ENCODE measurements around the gene KANK4. TPM values are rescaled to one million over a fixed set of nuclear protein-coding genes. Genes with fewer than 3 reads are reported as not detected.

KANK4 gene
- total RNA-seq, 3 donors from 2014 or later: 0.48 to 1.6 (median 0.66) TPM

- H3K27me3 ChIP-seq: no peaks in the 10 kb centered on the region
- H3K27ac ChIP-seq: no peak overlapping the region
- no peak for DNase-seq (ENCODE audit: low spot score in 2 of 2)
- intact Hi-C loops (cut with DNase I; ENCODE audit: low total_unique reads): no loop called here
- H3K9me3 ChIP-seq: no peaks in the 10 kb centered on the region
- no peak overlapping the region for H3K4me3 ChIP-seq
- H3K36me3 ChIP-seq: no peaks in the 10 kb centered on the region
- TF ChIP-seq POLR2A (IDR thresholded peaks at IDR 0.05) (no peak), CTCF (IDR thresholded peaks at IDR 0.05) (no peak), POLR2AphosphoS5 (IDR thresholded peaks at IDR 0.05) (no peak)
- no peaks in the 10 kb centered on the region for H3K4me1 ChIP-seq
These were observed 11.2 kb downstream of the KANK4 start for GRCh38 chr1:62307895-62308492.

GRCh38 chr1:62307446-62307845 is 11.8 kb downstream of the KANK4 start:
- intact Hi-C loops (cut with DNase I; ENCODE audit: low total_unique reads): no loop called here
- no peak overlapping the region for H3K27ac ChIP-seq

GRCh38 chr1:62306065-62306464 is 13.2 kb downstream of the KANK4 start:
- intact Hi-C loops (cut with DNase I; ENCODE audit: low total_unique reads): no loop called here
- no peak overlapping the region for H3K4me3 ChIP-seq
- no peak for TF ChIP-seq POLR2AphosphoS5 (IDR thresholded peaks at IDR 0.05)
- TF ChIP-seq POLR2A (IDR thresholded peaks at IDR 0.05): no peak
- TF ChIP-seq CTCF (IDR thresholded peaks at IDR 0.05): no peak
- no peaks in the 10 kb centered on the region for H3K27me3 ChIP-seq
- no peaks in the 10 kb centered on the region for H3K9me3 ChIP-seq
- no peak overlapping the region for H3K27ac ChIP-seq
- DNase-seq (ENCODE audit: low spot score in 2 of 2): no peak
- no peaks in the 10 kb centered on the region for H3K36me3 ChIP-seq
- no peaks in the 10 kb centered on the region for H3K4me1 ChIP-seq

More at GRCh38 chr1:62307446-62307845, 11.8 kb downstream of the KANK4 start:
- Histone ChIP-seq H3K27me3 (no peaks in the 10 kb centered on the region), H3K4me1 (no peaks in the 10 kb centered on the region), H3K36me3 (no peaks in the 10 kb centered on the region), H3K4me3 (no peak overlapping the region), H3K9me3 (no peaks in the 10 kb centered on the region)
- TF ChIP-seq CTCF (IDR thresholded peaks at IDR 0.05): no peak
- TF ChIP-seq POLR2A (IDR thresholded peaks at IDR 0.05): no peak
- no peak for TF ChIP-seq POLR2AphosphoS5 (IDR thresholded peaks at IDR 0.05)
- DNase-seq (ENCODE audit: low spot score in 2 of 2): no peak

- Histone ChIP-seq H3K9me3 (no peaks in the 10 kb centered on the region), H3K27me3 (no peaks in the 10 kb centered on the region), H3K4me3 (no peak overlapping the region), H3K4me1 (no peaks in the 10 kb centered on the region), H3K36me3 (no peaks in the 10 kb centered on the region), H3K27ac (no peak overlapping the region)
- no peak for TF ChIP-seq POLR2AphosphoS5 (IDR thresholded peaks at IDR 0.05)
- TF ChIP-seq POLR2A (IDR thresholded peaks at IDR 0.05): no peak
- no peak for TF ChIP-seq CTCF (IDR thresholded peaks at IDR 0.05)
- DNase-seq (ENCODE audit: low spot score in 2 of 2): no peak
- intact Hi-C loops (cut with DNase I; ENCODE audit: low total_unique reads): no loop called here
These were observed 14.3 kb downstream of the KANK4 start for GRCh38 chr1:62304975-62305374.

GRCh38 chr1:62304515-62304914 is 14.7 kb downstream of the KANK4 start:
- TF ChIP-seq CTCF (IDR thresholded peaks at IDR 0.05) (no peak), POLR2AphosphoS5 (IDR thresholded peaks at IDR 0.05) (no peak), POLR2A (IDR thresholded peaks at IDR 0.05) (no peak)
- H3K9me3 ChIP-seq: no peaks in the 10 kb centered on the region

More at GRCh38 chr1:62304515-62304914, 14.7 kb downstream of the KANK4 start:
- no peaks in the 10 kb centered on the region for H3K4me1 ChIP-seq
- H3K4me3 ChIP-seq: no peak overlapping the region
- DNase-seq (ENCODE audit: low spot score in 2 of 2): no peak
- H3K27ac ChIP-seq: no peak overlapping the region
- intact Hi-C loops (cut with DNase I; ENCODE audit: low total_unique reads): no loop called here
- no peaks in the 10 kb centered on the region for H3K36me3 ChIP-seq
- H3K27me3 ChIP-seq: no peaks in the 10 kb centered on the region
